ENCODE results near the gene RBM38. TPM values are rescaled to one million over a fixed set of nuclear protein-coding genes. Genes with fewer than 3 reads are reported as not detected.
"Not testable (repeated sequence)": the region's sequence is repeated elsewhere in the genome, so short reads cannot be mapped to it uniquely, and the experiment has no call there.

RBM38 gene
- total RNA-seq, 2 experiments from 2014 or later = 73.4 to 77.3 TPM

- POLR2A ChIA-PET = no interaction called here
Observed at GRCh38 chr20:57417830-57418780, 26.9 kb downstream of the RBM38 start.

DNA sequence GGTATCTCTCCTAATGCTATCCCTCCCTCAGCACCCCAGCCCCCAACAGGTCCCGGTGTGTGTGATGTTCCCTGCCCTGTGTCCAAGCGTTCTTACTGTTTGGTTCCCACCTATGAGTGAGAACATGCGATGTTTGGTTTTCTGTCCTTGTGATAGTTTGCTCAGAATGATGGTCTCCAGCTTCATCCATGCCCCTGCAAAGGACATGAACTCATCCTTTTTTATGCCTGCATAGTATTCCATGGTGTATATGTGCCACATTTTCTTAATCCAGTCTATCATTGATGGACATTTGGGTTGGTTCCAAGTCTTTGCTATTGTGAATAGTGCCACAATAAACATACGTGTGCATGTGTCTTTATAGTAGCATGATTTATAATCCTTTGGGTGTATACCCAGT lies 28.3 kb downstream of the RBM38 start:
- H3K9me3 Mint-ChIP-seq; DNase-seq; H3K27me3 Mint-ChIP-seq; H3K4me1 Mint-ChIP-seq (ENCODE audit: low read depth); POLR2A ChIA-PET; H3K36me3 Mint-ChIP-seq; H3K27ac Mint-ChIP-seq; H3K4me3 Mint-ChIP-seq; intact Hi-C loops (cut with micrococcal nuclease): not testable (repeated sequence)
- CTCF ChIA-PET = interaction anchor here (0.9 kb wide), 1 partner anchor 10 kb away, joined by 3 read pairs; no protein-coding TSS in a partner anchor

More at GRCh38 chr20:57417830-57418780, 26.9 kb downstream of the RBM38 start:
- Mint-ChIP-seq H3K27ac (no peak overlapping the region), H3K4me3 (no peak overlapping the region), H3K27me3 (no peaks in the 10 kb centered on the region), H3K9me3 (no peaks in the 10 kb centered on the region), H3K36me3 (no peaks in the 10 kb centered on the region), H3K4me1 (ENCODE audit: low read depth) (no peaks in the 10 kb centered on the region)
- no peak for DNase-seq
- intact Hi-C loops (cut with micrococcal nuclease) = no loop called here
- CTCF ChIA-PET = interaction anchor here (1.2 kb wide), 1 partner anchor 12 kb away, joined by 3 read pairs; no protein-coding TSS in a partner anchor

DNA sequence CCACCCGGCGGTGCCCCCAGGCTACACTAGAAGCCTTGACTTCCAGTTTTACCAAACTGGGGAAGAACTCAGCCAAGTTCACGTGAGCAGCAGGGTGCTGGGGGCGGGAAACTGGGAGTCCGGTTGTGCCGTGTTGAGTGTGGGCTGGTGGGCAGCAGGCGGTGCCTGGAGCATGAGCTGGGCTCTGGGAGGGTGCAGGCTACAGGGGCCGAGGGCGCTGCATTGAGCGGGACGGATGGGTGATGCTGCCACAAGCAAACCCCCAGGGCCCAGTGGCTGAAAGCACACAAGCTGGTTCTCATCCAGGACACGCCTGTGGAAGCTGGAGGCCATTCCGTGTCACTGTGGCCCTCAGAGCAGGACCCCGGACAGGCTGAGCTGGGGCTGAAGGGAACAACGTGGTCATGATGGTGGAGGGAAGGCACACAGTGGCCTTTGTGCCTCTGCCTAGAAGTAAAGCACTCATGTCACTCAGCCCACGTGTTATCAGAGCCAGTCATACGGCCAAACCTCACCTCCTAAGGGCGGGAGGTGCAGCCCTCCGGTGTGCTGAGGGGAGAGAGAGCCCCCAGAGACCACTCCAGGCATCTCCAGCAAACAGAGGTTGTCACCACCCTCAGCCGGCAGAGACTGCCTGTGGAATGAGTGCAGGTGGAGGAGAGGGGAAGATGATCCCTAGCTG lies 29.5 kb downstream of the RBM38 start:
- intact Hi-C loops (cut with micrococcal nuclease) = no loop called here
- ChIA-PET CTCF (no interaction called here), POLR2A (interaction anchor here (0.6 kb wide), 1 partner anchor 84 kb away, joined by 3 read pairs; no protein-coding TSS in a partner anchor)
- DNase-seq = no peak
- no peak overlapping the region for H3K4me3 Mint-ChIP-seq
- no peaks in the 10 kb centered on the region for H3K27me3 Mint-ChIP-seq
- H3K4me1 Mint-ChIP-seq (ENCODE audit: low read depth) = peaks cover 3% of the 10 kb centered on the region
- H3K27ac Mint-ChIP-seq = no peak overlapping the region
- H3K36me3 Mint-ChIP-seq = no peaks in the 10 kb centered on the region
- no peaks in the 10 kb centered on the region for H3K9me3 Mint-ChIP-seq

DNA sequence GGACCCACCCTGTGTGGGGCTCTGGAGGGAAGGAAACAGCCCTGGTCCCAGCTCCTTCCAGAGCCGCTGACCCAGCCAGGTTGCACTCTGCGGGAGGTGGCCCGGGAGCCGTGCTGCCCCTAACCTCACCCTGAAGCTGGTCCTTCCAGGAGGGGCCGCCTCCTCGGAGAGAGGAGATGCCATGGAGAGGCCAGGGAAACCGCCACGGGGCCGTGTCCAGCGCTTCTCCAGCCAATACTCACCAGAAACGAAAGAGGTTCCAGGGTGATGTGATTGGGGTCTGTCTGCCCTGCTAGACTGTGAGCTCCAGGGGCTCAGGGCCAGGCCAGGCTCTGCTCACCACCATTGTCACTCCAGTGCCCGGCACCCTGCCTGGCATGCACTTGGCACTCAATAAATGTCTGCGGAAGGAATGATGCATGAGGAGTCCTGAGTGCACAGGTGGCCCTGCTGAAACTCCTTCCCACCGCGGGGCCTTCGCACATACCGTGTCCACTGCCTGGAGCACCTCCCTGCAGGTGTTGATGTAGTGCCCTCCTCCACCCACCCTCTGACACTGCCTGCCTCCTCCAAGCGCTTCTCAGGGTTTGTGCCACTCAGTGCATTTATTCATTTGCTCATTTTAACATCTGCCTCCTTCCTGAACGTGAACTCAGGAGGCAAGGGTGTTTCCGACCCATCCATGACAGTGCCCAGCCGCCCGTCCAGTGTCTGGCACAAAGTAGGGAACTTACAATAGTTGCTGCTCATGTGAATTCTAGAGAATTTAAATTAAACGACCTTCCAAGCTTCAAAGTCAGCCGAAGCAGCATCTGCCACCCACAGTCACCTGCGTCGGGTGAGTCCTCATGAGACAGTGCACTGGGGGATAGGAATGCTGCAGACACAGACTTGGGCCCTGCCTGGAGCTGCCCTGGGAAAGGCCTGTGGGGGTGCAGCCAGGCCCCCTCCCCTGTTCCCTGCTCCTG lies 30.3 kb downstream of the RBM38 start:
- H3K9me3 Mint-ChIP-seq = no peaks in the 10 kb centered on the region
- no peak overlapping the region for H3K27ac Mint-ChIP-seq
- DNase-seq = no peak
- no peaks in the 10 kb centered on the region for H3K36me3 Mint-ChIP-seq
- intact Hi-C loops (cut with micrococcal nuclease) = no loop called here
- peaks cover 3% of the 10 kb centered on the region for H3K4me1 Mint-ChIP-seq (ENCODE audit: low read depth)
- ChIA-PET POLR2A (no interaction called here), CTCF (no interaction called here)
- H3K4me3 Mint-ChIP-seq = no peak overlapping the region
- H3K27me3 Mint-ChIP-seq = no peaks in the 10 kb centered on the region

GRCh38 chr20:57422254-57422653 lies 31.1 kb downstream of the RBM38 start:
- intact Hi-C loops (cut with micrococcal nuclease) = no loop called here
- POLR2A ChIA-PET = no interaction called here
- Mint-ChIP-seq H3K4me1 (ENCODE audit: low read depth) (peaks cover 3% of the 10 kb centered on the region), H3K9me3 (no peaks in the 10 kb centered on the region), H3K36me3 (no peaks in the 10 kb centered on the region), H3K27me3 (no peaks in the 10 kb centered on the region), H3K27ac (no peak overlapping the region), H3K4me3 (no peak overlapping the region)
- CTCF ChIA-PET = no interaction called here
- DNase-seq = no peak

DNA sequence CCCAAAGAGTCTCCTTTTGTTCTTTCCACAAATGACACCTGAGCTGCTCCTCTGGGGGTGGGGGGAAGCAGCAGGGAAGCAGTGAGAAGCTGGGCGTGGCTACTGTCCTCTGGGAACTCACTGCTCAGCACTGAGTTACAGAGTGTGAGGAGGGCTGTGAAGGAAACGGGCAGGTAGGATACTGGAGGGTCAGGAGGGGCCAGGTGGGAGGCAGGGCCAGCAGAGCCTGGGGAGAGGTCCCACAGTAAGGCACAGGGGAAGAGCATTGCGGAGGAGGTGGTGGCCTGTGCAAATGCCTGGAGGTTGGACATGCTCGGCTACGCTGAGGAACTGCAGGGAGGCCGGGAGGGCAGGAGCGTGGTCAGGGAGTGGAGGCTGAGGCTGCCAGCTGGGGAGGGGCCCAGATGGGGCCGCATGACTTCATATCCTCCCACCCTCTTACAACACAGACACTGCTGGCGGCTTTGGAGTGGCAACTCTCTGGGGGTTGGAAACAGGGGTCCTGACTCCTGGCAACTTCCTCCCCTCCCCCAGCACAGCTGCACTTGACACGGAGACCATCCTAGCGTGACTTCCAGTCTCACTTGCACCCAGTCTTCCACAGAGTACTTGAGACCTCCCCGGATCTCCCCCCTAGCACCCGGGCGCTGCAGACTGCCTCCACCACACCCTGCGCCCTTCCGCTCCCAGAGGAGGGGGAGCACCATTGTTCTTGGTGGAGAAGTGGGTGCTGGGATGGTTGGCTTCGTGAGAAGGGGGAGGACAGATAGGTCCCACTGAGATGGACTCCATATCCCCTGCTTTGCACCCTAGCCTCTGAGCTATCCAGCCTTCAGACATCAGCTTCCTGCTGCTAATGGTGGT lies 34.2 kb downstream of the RBM38 start:
- Mint-ChIP-seq H3K9me3 (no peaks in the 10 kb centered on the region), H3K27ac (no peak overlapping the region), H3K27me3 (no peaks in the 10 kb centered on the region), H3K4me3 (no peak overlapping the region), H3K4me1 (ENCODE audit: low read depth) (peaks cover 9% of the 10 kb centered on the region), H3K36me3 (no peaks in the 10 kb centered on the region)
- intact Hi-C loops (cut with micrococcal nuclease) = no loop called here
- ChIA-PET CTCF (interaction anchor here (1.2 to 1.4 kb wide), 2 partner anchors 10 to 12 kb away, joined by 3 to 4 read pairs; no protein-coding TSS in a partner anchor), POLR2A (no interaction called here)
- no peak for DNase-seq

DNA sequence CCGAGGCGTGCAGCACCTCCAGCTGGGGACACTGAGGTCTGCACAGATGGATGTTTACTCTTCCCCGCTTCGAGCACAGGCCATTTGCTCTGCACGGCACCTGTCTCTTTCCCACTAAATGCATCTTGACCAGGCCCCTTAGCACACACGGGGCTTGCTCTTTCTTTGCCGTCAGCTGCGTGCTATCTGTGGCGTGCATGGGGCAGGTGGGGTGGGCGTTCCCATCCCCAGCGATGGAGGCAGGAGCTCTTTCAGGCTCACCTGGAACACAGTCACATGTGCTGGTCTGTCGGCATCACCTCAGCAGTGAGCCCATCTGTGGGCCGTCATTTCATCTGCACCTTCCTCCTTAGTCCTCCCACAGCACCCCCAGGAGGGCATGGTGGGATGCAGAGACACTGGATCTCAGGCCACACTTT lies 35.1 kb downstream of the RBM38 start:
- POLR2A ChIA-PET = no interaction called here
- Mint-ChIP-seq H3K4me3 (no peak overlapping the region), H3K27ac (no peak overlapping the region)

DNA sequence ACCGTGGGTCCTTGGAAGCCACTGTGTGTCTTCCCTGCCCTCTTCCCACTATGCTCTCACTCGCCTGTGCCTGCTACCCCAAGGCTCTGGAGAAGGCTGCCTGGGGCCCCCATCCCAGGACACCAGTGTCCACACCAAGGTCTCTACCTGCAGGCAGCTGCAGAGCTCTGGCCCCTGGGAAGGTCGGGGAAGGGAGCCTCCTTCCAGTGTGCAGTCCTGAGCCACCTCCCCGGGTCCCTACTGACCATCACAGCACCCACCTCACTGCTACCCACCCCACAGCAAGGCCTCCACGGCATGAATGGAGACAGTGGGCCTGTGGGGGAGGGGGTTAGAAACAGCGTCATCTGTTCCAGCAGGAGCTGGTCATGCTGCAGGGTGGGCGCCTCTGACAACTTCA lies 35.6 kb downstream of the RBM38 start:
- ChIA-PET CTCF (interaction anchor here (0.9 to 1.2 kb wide), 2 partner anchors 8 to 14 kb away, joined by 4 read pairs; no protein-coding TSS in a partner anchor), POLR2A (no interaction called here)
- intact Hi-C loops (cut with micrococcal nuclease) = no loop called here
- DNase-seq = no peak
- H3K27me3 Mint-ChIP-seq = no peaks in the 10 kb centered on the region
- no peak overlapping the region for H3K4me3 Mint-ChIP-seq
- H3K9me3 Mint-ChIP-seq = no peaks in the 10 kb centered on the region
- peaks cover 16% of the 10 kb centered on the region for H3K4me1 Mint-ChIP-seq (ENCODE audit: low read depth)
- no peaks in the 10 kb centered on the region for H3K36me3 Mint-ChIP-seq
- H3K27ac Mint-ChIP-seq = no peak overlapping the region

More for the DNA sequence above, 35.1 kb downstream of the RBM38 start:
- H3K27me3 Mint-ChIP-seq = no peaks in the 10 kb centered on the region
- H3K36me3 Mint-ChIP-seq = no peaks in the 10 kb centered on the region
- CTCF ChIA-PET = interaction anchor here (1.2 kb wide), 1 partner anchor 9 kb away, joined by 4 read pairs; no protein-coding TSS in a partner anchor
- intact Hi-C loops (cut with micrococcal nuclease) = no loop called here
- H3K9me3 Mint-ChIP-seq = no peaks in the 10 kb centered on the region
- peaks cover 11% of the 10 kb centered on the region for H3K4me1 Mint-ChIP-seq (ENCODE audit: low read depth)
- no peak for DNase-seq

DNA sequence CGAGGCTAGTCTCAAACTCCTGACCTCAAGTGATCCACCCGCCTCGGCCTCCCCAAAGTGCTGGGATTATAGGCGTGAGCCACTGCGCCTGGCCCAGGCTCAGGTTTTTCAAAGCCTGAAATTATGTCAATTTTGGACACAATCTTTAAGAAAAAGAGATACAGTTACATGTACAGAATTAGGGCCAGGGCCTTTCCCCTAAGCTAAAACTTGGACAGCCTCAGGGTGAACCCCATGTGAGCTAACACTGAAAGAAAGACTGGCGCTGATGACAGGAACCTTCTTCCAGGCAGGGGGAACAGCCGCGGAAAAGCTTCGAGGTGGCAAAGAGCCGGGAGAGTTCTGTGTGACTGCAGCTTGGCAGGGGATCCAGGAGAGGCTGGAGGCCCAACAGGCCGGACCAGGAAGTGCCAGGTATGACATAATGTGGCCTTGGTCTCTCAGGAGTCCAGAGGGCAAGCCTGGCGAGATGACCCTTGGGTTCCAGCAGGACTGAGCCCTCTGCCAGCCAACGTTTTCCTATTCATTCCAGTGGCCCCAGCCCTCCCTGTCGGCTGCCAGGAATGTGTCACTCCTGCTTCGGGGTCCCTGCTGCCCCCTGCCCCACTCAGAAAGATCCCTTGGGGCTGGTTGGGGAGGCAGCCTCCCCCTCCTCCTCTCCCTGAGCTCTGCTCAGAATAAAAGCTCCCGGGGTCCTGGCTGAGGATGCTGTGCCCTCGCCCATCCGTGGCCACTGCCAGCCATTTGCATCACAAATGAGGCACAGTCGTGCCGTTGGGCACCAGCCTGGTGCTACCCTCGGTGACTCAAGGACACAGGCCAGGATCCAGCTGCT lies 37.3 kb downstream of the RBM38 start:
- no peak overlapping the region for H3K4me3 Mint-ChIP-seq
- ChIA-PET POLR2A (interaction anchor here (0.7 to 1.5 kb wide), 2 partner anchors 30 to 36 kb away, joined by 3 to 4 read pairs; no protein-coding TSS in a partner anchor), CTCF (interaction anchor here (1.4 kb wide), 1 partner anchor 47 kb away, joined by 4 read pairs; no protein-coding TSS in a partner anchor)
- no peak overlapping the region for H3K27ac Mint-ChIP-seq
- intact Hi-C loops (cut with micrococcal nuclease) = no loop called here
- no peaks in the 10 kb centered on the region for H3K9me3 Mint-ChIP-seq
- H3K36me3 Mint-ChIP-seq = no peaks in the 10 kb centered on the region
- H3K27me3 Mint-ChIP-seq = no peaks in the 10 kb centered on the region
- no peak for DNase-seq
- peaks cover 33% of the 10 kb centered on the region for H3K4me1 Mint-ChIP-seq (ENCODE audit: low read depth)

DNA sequence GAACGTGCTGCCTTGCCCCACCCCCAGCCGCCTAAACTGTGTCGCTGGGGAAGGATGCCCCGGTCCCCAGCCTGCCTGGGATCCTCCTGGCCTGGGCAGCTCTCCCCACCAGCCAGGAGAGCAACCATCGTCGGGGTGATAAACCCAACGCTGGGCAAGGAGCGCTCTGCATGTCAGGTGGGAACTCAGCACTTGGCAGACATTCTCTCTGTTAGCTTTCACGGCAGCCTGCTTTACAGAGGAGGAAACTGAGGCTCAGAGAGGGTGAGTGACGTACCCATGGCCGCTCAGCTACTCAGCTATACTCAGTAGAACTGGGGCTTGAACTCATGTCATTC lies 37.9 kb downstream of the RBM38 start:
- no peak for DNase-seq
- ChIA-PET CTCF (interaction anchor here (0.8 to 1.4 kb wide), 3 partner anchors 10 to 47 kb away, joined by 3 to 4 read pairs (median 3); no protein-coding TSS in a partner anchor), POLR2A (interaction anchor here (0.7 to 1.5 kb wide), 2 partner anchors 30 to 36 kb away, joined by 3 to 4 read pairs; no protein-coding TSS in a partner anchor)
- no peaks in the 10 kb centered on the region for H3K36me3 Mint-ChIP-seq
- no peak overlapping the region for H3K27ac Mint-ChIP-seq
- intact Hi-C loops (cut with micrococcal nuclease) = no loop called here
- peaks cover 39% of the 10 kb centered on the region for H3K4me1 Mint-ChIP-seq (ENCODE audit: low read depth)
- H3K9me3 Mint-ChIP-seq = no peaks in the 10 kb centered on the region
- H3K27me3 Mint-ChIP-seq = no peaks in the 10 kb centered on the region
- no peak overlapping the region for H3K4me3 Mint-ChIP-seq
